22Rv1 (cell line): Measurements from ENCODE around the gene SGSM2.
A peak's percentile ranks its signal among the peaks of the same experiment; 100 is the strongest.

Experiments used
- H3K27ac ChIP-seq: fragments of 450-650 bp; 2 replicates; pipeline ENCODE4 v1.5.1; 2017
- ZFX ChIP-seq: fragments of 450-650 bp; IDR thresholded peaks from 2 replicates; pipeline ENCODE4 v1.6.1; 2017; ENCODE audit warnings: antibody characterized with exemption, borderline replicate concordance
- TF ChIP-seq, protein P1 (sequence below): fragments of 450-650 bp; IDR thresholded peaks from 2 replicates; pipeline ENCODE4 v1.5.1; 2017; ENCODE audit warnings: mild to moderate bottlenecking

Gene SGSM2

DNA sequence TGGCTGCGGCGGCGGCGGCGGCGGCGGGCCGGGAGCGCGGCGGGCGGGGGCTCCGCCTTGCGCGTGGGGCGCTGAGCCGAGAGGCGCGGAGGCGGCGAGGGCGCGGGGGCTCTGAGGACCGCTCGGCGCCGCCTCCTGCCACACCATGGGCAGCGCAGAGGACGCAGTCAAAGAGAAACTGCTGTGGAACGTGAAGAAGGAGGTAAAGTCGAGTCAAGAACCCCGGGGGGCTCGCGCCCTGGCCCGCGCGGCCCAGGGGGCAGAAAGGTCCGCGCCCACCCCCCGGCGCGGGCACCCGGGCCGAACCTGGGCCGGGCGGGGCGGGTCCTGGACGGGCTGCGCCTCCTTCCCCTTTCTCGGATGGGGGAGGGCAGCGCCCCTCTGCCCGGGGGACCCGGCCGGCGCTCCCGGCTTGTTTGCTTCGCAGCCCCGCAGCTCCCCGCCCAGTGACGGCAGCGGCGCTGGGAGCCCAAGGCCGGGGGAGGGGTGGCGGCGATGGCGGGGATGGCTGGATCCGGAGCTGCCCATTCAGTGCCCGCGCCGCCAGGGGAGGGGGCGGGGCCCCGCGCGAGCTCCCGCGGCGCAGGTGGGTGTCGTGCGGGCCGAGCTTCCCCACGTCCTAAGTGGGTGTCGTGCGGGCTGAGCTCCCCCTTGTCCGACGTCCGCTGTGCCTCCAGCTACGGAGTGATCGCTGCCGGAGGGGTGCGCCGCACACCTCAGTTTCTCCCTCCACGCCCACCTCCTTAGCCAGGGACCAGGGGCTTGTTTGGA lies 428 bp downstream of the SGSM2 start:
- no peak for TF ChIP-seq ZFX
- TF ChIP-seq, protein P1, sequence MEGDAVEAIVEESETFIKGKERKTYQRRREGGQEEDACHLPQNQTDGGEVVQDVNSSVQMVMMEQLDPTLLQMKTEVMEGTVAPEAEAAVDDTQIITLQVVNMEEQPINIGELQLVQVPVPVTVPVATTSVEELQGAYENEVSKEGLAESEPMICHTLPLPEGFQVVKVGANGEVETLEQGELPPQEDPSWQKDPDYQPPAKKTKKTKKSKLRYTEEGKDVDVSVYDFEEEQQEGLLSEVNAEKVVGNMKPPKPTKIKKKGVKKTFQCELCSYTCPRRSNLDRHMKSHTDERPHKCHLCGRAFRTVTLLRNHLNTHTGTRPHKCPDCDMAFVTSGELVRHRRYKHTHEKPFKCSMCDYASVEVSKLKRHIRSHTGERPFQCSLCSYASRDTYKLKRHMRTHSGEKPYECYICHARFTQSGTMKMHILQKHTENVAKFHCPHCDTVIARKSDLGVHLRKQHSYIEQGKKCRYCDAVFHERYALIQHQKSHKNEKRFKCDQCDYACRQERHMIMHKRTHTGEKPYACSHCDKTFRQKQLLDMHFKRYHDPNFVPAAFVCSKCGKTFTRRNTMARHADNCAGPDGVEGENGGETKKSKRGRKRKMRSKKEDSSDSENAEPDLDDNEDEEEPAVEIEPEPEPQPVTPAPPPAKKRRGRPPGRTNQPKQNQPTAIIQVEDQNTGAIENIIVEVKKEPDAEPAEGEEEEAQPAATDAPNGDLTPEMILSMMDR: no peak
- peak overlapping the region; percentile 97 for H3K27ac ChIP-seq

DNA sequence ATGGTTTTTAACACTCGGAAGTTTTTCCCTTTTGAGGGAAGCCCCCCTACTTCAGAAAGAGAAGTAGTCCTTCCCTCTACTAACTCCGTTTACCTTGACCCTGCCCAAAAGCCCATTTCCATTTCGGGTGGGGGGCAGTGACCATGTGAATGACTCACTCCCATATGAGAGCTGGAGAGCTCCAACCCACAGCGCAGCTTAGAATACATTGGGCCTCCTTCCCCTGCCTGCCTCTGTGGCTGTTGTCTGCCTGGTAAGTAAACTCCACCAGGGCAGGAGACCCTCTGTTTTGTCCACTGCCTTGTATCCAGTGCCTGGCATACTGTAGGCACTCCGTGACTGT lies 985 bp downstream of the SGSM2 start:
- no peak for TF ChIP-seq ZFX
- TF ChIP-seq, protein P1: no peak
- H3K27ac ChIP-seq: peak overlapping the region; percentile 97

DNA sequence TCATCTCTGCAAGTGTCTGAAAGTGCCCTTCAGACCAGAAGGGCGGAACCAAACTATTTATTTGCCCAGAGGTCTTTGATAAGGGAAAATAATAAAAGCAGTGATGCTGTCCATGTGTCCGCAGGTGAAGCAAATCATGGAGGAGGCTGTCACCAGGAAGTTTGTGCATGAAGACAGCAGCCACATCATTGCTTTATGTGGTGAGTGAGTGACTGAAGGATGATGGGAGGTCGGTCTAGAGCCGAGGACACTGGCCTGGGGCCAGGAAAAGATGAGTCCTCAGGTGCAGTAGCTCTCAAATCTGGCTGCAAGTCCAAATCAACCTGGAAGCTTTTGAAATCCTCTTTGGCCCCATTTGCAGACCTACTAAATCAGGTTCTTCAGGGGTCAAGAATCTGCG lies 6.1 kb downstream of the SGSM2 start:
- TF ChIP-seq, protein P1: no peak
- no peak for TF ChIP-seq ZFX
- no peak overlapping the region for H3K27ac ChIP-seq

DNA sequence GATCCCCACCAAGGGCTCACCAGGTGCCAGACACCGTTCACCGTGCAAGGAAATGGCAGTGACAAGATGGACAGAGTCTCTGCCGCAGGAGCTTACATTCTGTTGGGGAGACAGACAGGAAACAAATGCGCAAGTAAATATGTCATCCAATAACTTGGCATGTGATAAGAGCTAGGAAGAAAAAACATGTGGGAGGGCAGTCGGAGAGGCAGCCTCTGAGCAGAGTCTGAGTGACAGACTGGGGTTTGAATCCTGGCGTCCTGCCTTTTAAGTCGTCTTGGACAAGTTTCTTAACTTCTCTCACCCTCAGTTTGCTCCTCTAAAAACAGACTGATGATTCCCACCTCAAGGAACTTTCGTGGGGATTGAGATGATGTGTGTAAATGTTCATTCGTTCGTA lies 7.2 kb downstream of the SGSM2 start:
- no peak overlapping the region for H3K27ac ChIP-seq
- TF ChIP-seq, protein P1: no peak
- no peak for TF ChIP-seq ZFX

DNA sequence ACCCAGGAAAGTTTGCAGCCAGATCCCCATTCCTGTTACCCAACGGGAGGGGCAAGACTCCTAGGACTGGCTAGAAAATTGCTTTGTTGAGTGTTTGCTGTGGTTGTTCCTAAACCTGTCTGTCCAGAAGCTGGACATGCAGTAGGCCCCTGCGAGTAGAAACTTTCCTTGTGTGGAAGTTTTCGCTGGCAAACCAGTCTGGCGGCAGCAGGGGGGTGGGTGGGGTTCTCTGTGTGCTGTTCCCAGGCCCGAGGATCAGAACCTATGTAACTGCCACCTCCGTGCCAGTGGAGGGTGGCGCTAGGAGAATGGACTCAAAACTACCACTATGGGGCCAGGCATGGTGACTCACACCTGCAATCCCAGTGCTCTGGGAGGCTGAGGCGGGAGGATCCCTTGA lies 9.2 kb downstream of the SGSM2 start:
- H3K27ac ChIP-seq: peak overlapping the region; percentile 96

DNA sequence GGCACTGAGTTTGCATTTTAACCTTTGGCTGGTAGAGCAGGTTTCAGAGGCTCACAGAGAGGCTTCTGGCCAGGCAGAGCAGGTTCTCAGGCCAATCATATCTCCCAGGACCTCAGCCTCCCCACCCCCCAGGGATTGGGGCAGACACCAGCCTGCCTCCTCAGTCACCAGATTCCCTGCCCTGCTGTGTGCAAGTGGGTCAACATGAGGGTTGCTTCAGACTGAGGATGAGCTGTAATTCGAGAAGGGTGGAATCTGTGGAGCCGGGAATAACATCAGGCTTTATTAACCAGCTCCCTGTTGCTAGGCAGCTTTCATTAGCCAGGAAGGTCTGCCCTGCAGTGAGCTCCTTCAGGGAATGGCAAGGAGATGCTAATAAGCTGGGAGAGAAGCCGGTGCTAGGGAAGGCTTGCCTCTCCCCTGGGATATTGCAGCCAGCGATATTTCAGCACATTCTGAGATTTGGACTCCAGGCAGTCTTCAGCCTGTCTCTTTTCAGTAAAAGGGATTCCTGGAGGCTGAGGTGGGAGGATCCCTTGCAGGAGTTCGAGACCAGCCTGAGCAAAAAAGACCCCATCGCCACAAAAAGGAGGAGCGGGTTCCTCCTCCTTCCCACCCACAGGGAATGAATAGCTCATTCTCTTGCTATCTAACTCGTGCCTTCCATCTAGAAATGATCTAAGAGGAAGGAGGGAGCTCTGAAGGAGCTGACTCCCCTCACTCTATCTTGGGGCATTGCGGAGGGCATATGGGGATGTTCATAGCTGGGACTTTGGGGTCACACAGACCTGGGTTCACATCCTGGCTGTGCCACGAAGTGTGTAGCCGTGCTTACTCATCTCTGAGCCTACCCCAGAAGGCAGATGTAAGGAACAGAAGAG lies 10.7 kb downstream of the SGSM2 start:
- peak overlapping the region; percentile 96 for H3K27ac ChIP-seq
- no peak for TF ChIP-seq ZFX
- TF ChIP-seq, protein P1: no peak

More for the DNA sequence above, 9.2 kb downstream of the SGSM2 start:
- TF ChIP-seq, protein P1: no peak
- TF ChIP-seq ZFX: no peak

DNA sequence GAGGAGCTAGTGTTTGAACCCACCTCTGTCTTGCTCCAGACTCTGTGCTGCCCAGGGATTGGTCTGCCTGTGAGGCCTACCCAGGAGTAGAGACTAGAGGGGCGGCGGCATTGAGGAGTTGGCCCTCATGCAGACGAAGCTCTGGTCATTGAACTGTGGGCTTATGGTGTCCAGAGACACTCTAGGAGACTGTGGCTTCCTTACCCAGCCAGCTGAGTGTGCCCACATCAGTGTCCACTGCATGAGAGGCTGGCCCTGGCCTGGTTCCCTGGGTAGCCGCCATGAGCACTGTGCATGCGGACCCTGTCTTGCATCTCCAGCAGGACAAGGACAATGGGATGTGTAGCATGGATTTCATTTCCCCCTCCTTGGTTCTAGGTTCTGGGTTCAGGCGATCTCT lies 14.0 kb downstream of the SGSM2 start:
- TF ChIP-seq, protein P1: no peak
- no peak for TF ChIP-seq ZFX
- H3K27ac ChIP-seq: no peak overlapping the region
